Karpas-422 (cell line): ENCODE results near the gene ZNF341. TPM values are rescaled to one million over a fixed set of nuclear protein-coding genes. Genes with fewer than 3 reads are reported as not detected.

Experiments
- DNase-seq: peaks from one replicate; pipeline ENCODE4 v3.0.0-alpha.2; 2015
- H2AFZ ChIP-seq: fragments of 200-600 bp; sonication (generic); 2 replicates; pipeline ENCODE4 v1.6.1; 2014; ENCODE audit warnings: antibody characterized with exemption, low read length, mixed read lengths
- H3K27ac ChIP-seq: fragments of 200-600 bp; sonication (generic); 2 replicates; pipeline ENCODE4 v1.5.1; 2014; ENCODE audit warnings: mild to moderate bottlenecking, low read length, moderate library complexity
- H3K27me3 ChIP-seq: fragments of 200-600 bp; sonication (generic); 2 replicates; pipeline ENCODE4 v1.6.1; 2014; ENCODE audit warnings: low read length, mixed read lengths
- H3K36me3 ChIP-seq: fragments of 200-600 bp; sonication (generic); 2 replicates; pipeline ENCODE4 v1.6.1; 2014; ENCODE audit warnings: low read length, mixed read lengths; ENCODE audit not compliant: insufficient read depth
- H3K4me1 ChIP-seq: fragments of 200-600 bp; sonication (generic); 2 replicates; pipeline ENCODE4 v1.6.1; 2014; ENCODE audit warnings: mild to moderate bottlenecking, low read length, mixed read lengths
- H3K4me2 ChIP-seq: fragments of 200-600 bp; sonication (generic); 2 replicates; pipeline ENCODE4 v1.6.1; 2014; ENCODE audit warnings: low read length, low read depth, mild to moderate bottlenecking; ENCODE audit not compliant: poor library complexity, severe bottlenecking
- H3K4me3 ChIP-seq: fragments of 200-600 bp; sonication (generic); 2 replicates; pipeline ENCODE4 v1.5.1; 2014; ENCODE audit warnings: mild to moderate bottlenecking, antibody characterized with exemption, low read length, mixed read lengths
- H3K79me2 ChIP-seq: fragments of 200-600 bp; sonication (generic); 2 replicates; pipeline ENCODE4 v1.6.1; 2014; ENCODE audit warnings: mild to moderate bottlenecking, low read length, mixed read lengths
- H3K9ac ChIP-seq: fragments of 200-600 bp; sonication (generic); 2 replicates; pipeline ENCODE4 v1.6.0; 2014; ENCODE audit warnings: low read length
- H3K9me2 ChIP-seq: fragments of 200-600 bp; sonication (generic), shearing (Covaris generic); replicated peaks from 2 replicates; pipeline ENCODE4 v1.6.0; 2014; ENCODE audit warnings: mild to moderate bottlenecking, low read length, moderate library complexity; ENCODE audit not compliant: insufficient read depth
- H3K9me3 ChIP-seq: fragments of 300-700, 200-600 bp; sonication (generic); 2 replicates; pipeline ENCODE4 v1.6.1; 2014; ENCODE audit warnings: low read length, mixed read lengths
- H4K20me1 ChIP-seq: fragments of 200-600 bp; sonication (generic); 2 replicates; pipeline ENCODE4 v1.6.1; 2014; ENCODE audit warnings: mild to moderate bottlenecking, antibody characterized with exemption, low read length, low read depth; ENCODE audit not compliant: insufficient read depth
- total RNA-seq: library from RNA; depleted of rRNA; stranded (reverse); fragments of >200 nt; shearing (Covaris generic); gene quantifications from 2 replicates; pipeline ENCODE4 v1.2.3, GENCODE V29; 2014; ENCODE audit warnings: low replicate concordance

Gene ZNF341
- total RNA-seq, 1 experiment from 2014 or later: 3.0 TPM

DNA sequence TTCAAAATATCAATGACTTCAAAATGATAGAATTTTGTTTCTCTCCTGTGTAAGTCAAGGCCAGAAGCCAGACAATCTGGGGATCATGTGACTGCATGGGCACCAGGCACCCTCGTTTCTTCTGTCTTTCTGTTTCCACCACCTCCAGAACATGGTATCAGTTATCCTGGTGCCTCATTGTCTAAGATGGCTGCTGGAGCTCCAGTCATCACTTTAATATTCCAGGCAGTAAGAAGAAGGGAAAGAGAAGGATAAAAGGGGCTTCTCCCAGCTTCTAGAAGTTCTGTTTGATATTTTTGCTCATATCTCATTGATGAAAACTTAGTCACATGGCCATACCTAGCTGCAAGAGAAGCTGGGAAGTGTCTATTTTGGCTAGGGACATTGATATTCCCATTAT lies 25.7 kb downstream of the ZNF341 start:
- no peaks in the 10 kb centered on the region; the same call in 1 of the 2 replicates for H3K9me3 ChIP-seq
- H3K79me2 ChIP-seq: no peaks in the 10 kb centered on the region

GRCh38 chr20:33761698-33762250 lies 30.0 kb downstream of the ZNF341 start:
- no peaks in the 10 kb centered on the region for H3K79me2 ChIP-seq
- no peak overlapping the region for H3K4me2 ChIP-seq
- no peak overlapping the region for H2AFZ ChIP-seq
- no peaks in the 10 kb centered on the region; the same call in 1 of the 2 replicates for H3K9me3 ChIP-seq
- no peak overlapping the region for H3K4me3 ChIP-seq
- no peaks in the 10 kb centered on the region for H4K20me1 ChIP-seq
- DNase-seq: no peak
- no peak overlapping the region for H3K9ac ChIP-seq
- H3K36me3 ChIP-seq: peaks cover 8% of the 10 kb centered on the region; the same call in 1 of the 2 replicates
- H3K27me3 ChIP-seq: no peaks in the 10 kb centered on the region
- no peaks in the 10 kb centered on the region for H3K9me2 ChIP-seq
- no peak overlapping the region for H3K27ac ChIP-seq
- H3K4me1 ChIP-seq: no peaks in the 10 kb centered on the region

More for the DNA sequence above, 25.7 kb downstream of the ZNF341 start:
- DNase-seq: no peak
- H3K4me3 ChIP-seq: no peak overlapping the region
- H3K36me3 ChIP-seq: peaks cover 13% of the 10 kb centered on the region
- H3K27me3 ChIP-seq: no peaks in the 10 kb centered on the region
- no peaks in the 10 kb centered on the region for H4K20me1 ChIP-seq
- no peak overlapping the region for H3K4me2 ChIP-seq
- no peak overlapping the region for H3K9ac ChIP-seq
- no peak overlapping the region for H3K27ac ChIP-seq
- H2AFZ ChIP-seq: no peak overlapping the region
- no peaks in the 10 kb centered on the region for H3K4me1 ChIP-seq
- no peaks in the 10 kb centered on the region for H3K9me2 ChIP-seq

DNA sequence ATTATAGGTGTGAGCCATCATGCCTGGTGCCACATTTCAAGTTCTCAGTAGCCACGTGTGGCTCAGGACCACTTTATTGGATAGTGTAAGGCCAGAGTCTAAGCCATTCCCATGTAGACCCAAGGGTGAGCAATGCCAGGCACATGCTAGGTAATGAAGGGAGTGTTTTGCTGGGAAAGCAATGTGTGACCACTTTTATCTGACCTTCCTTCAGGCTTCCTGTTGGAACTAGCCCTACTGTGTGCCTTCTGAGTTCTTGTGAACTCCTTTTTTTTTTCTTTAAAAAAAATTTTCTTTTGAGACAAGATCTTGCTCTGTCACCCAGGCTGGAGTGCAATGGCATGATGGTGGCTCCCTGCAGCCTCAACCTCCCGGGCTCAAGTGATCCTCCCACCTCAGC lies 33.3 kb downstream of the ZNF341 start:
- Histone ChIP-seq H3K4me1 (no peaks in the 10 kb centered on the region), H3K9ac (no peak overlapping the region), H3K4me3 (no peak overlapping the region), H3K27me3 (no peaks in the 10 kb centered on the region), H3K79me2 (no peaks in the 10 kb centered on the region), H3K9me3 (no peaks in the 10 kb centered on the region), H3K9me2 (no peaks in the 10 kb centered on the region), H2AFZ (no peak overlapping the region), H4K20me1 (no peaks in the 10 kb centered on the region), H3K36me3 (no peaks in the 10 kb centered on the region), H3K27ac (no peak overlapping the region), H3K4me2 (no peak overlapping the region)
- DNase-seq: no peak

DNA sequence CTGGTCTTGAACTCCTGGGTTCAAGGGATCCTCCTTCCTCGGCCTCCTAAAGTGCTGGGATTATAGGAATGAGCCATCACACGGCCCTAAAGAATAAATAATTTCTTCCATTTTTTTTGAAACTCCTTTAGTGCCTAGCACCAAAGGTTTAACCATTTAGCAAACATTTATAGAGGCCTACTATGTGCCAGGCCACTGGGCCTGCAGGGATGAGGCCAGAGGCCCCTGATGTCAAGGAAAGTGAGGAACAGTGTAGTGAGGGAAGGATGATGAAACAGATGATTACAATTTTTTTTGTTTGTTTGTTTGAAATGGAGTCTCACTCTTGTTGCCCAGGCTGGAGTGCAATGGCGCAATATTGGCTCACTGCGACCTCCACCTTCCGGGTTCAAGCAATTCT lies 33.8 kb downstream of the ZNF341 start:
- H3K4me1 ChIP-seq: no peaks in the 10 kb centered on the region
- H3K9ac ChIP-seq: no peak overlapping the region
- H2AFZ ChIP-seq: no peak overlapping the region
- no peaks in the 10 kb centered on the region for H3K36me3 ChIP-seq
- H4K20me1 ChIP-seq: no peaks in the 10 kb centered on the region
- H3K79me2 ChIP-seq: no peaks in the 10 kb centered on the region
- no peaks in the 10 kb centered on the region for H3K27me3 ChIP-seq
- H3K4me2 ChIP-seq: no peak overlapping the region
- no peaks in the 10 kb centered on the region for H3K9me2 ChIP-seq
- DNase-seq: no peak
- H3K27ac ChIP-seq: no peak overlapping the region
- no peak overlapping the region for H3K4me3 ChIP-seq
- H3K9me3 ChIP-seq: no peaks in the 10 kb centered on the region

GRCh38 chr20:33766686-33767085 lies 34.9 kb downstream of the ZNF341 start:
- Histone ChIP-seq H3K9ac (no peak overlapping the region), H3K36me3 (no peaks in the 10 kb centered on the region), H3K4me2 (no peak overlapping the region), H3K27me3 (no peaks in the 10 kb centered on the region), H3K79me2 (no peaks in the 10 kb centered on the region), H3K4me1 (no peaks in the 10 kb centered on the region), H3K27ac (no peak overlapping the region), H2AFZ (no peak overlapping the region), H3K9me2 (no peaks in the 10 kb centered on the region), H3K4me3 (no peak overlapping the region), H3K9me3 (no peaks in the 10 kb centered on the region), H4K20me1 (no peaks in the 10 kb centered on the region)
- DNase-seq: no peak

- Histone ChIP-seq H3K9me3 (no peaks in the 10 kb centered on the region), H2AFZ (no peak overlapping the region), H3K27me3 (no peaks in the 10 kb centered on the region), H3K27ac (no peak overlapping the region), H3K4me2 (no peak overlapping the region), H3K79me2 (no peaks in the 10 kb centered on the region), H3K36me3 (no peaks in the 10 kb centered on the region), H3K9me2 (no peaks in the 10 kb centered on the region), H4K20me1 (no peaks in the 10 kb centered on the region), H3K9ac (no peak overlapping the region), H3K4me3 (no peak overlapping the region), H3K4me1 (no peaks in the 10 kb centered on the region)
- no peak for DNase-seq
These were observed 36.0 kb downstream of the ZNF341 start for GRCh38 chr20:33767777-33768138.

DNA sequence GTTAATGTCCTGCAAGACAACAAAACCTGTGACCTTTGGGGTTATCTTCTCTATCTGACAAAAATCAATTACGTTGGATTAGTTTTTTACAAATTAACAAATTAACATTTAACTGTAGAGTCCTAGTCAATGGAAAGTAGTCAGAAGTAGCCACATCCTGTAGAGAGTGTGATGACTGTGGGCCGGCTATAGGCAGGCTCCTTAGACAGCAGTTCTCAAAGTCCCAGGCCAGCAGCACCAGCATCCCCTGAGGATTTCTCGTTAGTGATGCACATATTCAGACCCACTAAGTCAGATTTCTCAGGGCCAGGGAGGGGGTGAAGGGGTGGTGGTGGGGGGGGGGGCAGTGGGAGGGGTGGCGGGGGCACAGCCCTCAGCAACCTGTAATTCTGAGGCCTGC lies 37.2 kb downstream of the ZNF341 start:
- H3K4me2 ChIP-seq: no peak overlapping the region
- H2AFZ ChIP-seq: no peak overlapping the region
- H3K27me3 ChIP-seq: no peaks in the 10 kb centered on the region
- H3K9me3 ChIP-seq: no peaks in the 10 kb centered on the region
- no peak for DNase-seq
- H3K9me2 ChIP-seq: no peaks in the 10 kb centered on the region
- H3K79me2 ChIP-seq: no peaks in the 10 kb centered on the region
- no peaks in the 10 kb centered on the region for H3K36me3 ChIP-seq
- H3K9ac ChIP-seq: no peak overlapping the region
- H3K4me3 ChIP-seq: no peak overlapping the region
- no peak overlapping the region for H3K27ac ChIP-seq
- no peaks in the 10 kb centered on the region for H4K20me1 ChIP-seq
- H3K4me1 ChIP-seq: no peaks in the 10 kb centered on the region

- DNase-seq: no peak
- no peak overlapping the region for H2AFZ ChIP-seq
- no peaks in the 10 kb centered on the region for H3K4me1 ChIP-seq
- no peak overlapping the region for H3K4me3 ChIP-seq
- H3K79me2 ChIP-seq: no peaks in the 10 kb centered on the region
- no peaks in the 10 kb centered on the region for H3K9me3 ChIP-seq
- H4K20me1 ChIP-seq: no peaks in the 10 kb centered on the region
- H3K9me2 ChIP-seq: no peaks in the 10 kb centered on the region
- no peak overlapping the region for H3K27ac ChIP-seq
- no peak overlapping the region for H3K9ac ChIP-seq
- no peaks in the 10 kb centered on the region for H3K36me3 ChIP-seq
- H3K27me3 ChIP-seq: no peaks in the 10 kb centered on the region
- no peak overlapping the region for H3K4me2 ChIP-seq
These were observed 38.2 kb downstream of the ZNF341 start for GRCh38 chr20:33770005-33770404.

DNA sequence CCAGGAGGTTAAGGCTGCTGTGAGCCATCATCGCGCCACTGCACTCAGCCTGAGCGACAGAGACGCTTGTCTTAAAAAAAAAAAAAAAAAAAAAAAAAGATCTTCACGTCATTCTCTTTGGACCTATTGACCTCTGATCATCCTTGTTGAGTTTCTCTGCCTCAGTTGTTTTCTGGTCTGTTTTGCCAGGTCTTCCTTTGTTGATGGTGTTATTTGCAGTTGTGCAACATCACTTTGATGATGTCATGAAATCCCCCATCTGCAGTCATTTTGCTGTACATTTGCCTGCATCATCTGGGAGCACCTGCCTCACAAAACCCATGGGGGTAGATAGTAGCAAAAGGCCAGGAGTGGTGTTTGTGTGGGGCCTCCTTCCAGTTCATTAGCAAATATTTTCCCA lies 40.1 kb downstream of the ZNF341 start:
- H3K79me2 ChIP-seq: no peaks in the 10 kb centered on the region
- no peak overlapping the region for H2AFZ ChIP-seq
- H4K20me1 ChIP-seq: no peaks in the 10 kb centered on the region
- no peak overlapping the region for H3K4me2 ChIP-seq
- H3K36me3 ChIP-seq: no peaks in the 10 kb centered on the region
- H3K27ac ChIP-seq: no peak overlapping the region
- H3K9me2 ChIP-seq: no peaks in the 10 kb centered on the region
- H3K4me3 ChIP-seq: no peak overlapping the region
- DNase-seq: no peak
- H3K27me3 ChIP-seq: no peaks in the 10 kb centered on the region
- H3K9ac ChIP-seq: no peak overlapping the region
- H3K4me1 ChIP-seq: no peaks in the 10 kb centered on the region
- H3K9me3 ChIP-seq: no peaks in the 10 kb centered on the region
